ENCODE measurements around the gene VPREB1. TPM values are rescaled to one million over a fixed set of nuclear protein-coding genes. Genes with fewer than 3 reads are reported as not detected.
"Not testable (repeated sequence)": the region's sequence is repeated elsewhere in the genome, so short reads cannot be mapped to it uniquely, and the experiment has no call there.

Gene VPREB1
- total RNA-seq, 1 experiment from 2014 or later, result not detected

GRCh38 chr22:22210889-22211833 is 33.4 kb upstream of the VPREB1 start:
- no peak for DNase-seq (ENCODE audit: low read depth)
- in situ Hi-C loops (cut with HindIII; ENCODE audit: low pct_unique_long_range_greater_than_20kb, low sequenced_read_pairs), result no loop called here

- in situ Hi-C loops (cut with HindIII; ENCODE audit: low pct_unique_long_range_greater_than_20kb, low sequenced_read_pairs), result no loop called here
- DNase-seq (ENCODE audit: low read depth), result no peak
Measured at GRCh38 chr22:22213231-22213630, 31.4 kb upstream of the VPREB1 start.

- DNase-seq (ENCODE audit: low read depth), result no peak
- in situ Hi-C loops (cut with HindIII; ENCODE audit: low pct_unique_long_range_greater_than_20kb, low sequenced_read_pairs), result no loop called here
Measured at GRCh38 chr22:22214819-22215329, 29.7 kb upstream of the VPREB1 start.

- in situ Hi-C loops (cut with HindIII; ENCODE audit: low pct_unique_long_range_greater_than_20kb, low sequenced_read_pairs), result no loop called here
- DNase-seq (ENCODE audit: low read depth), result no peak
Measured at GRCh38 chr22:22215659-22216449, 28.7 kb upstream of the VPREB1 start.

- in situ Hi-C loops (cut with HindIII; ENCODE audit: low pct_unique_long_range_greater_than_20kb, low sequenced_read_pairs), result no loop called here
- DNase-seq (ENCODE audit: low read depth), result no peak
Measured at GRCh38 chr22:22216450-22216959, 28.1 kb upstream of the VPREB1 start.

GRCh38 chr22:22218302-22218701 is 26.3 kb upstream of the VPREB1 start:
- DNase-seq (ENCODE audit: low read depth), result no peak
- in situ Hi-C loops (cut with HindIII; ENCODE audit: low pct_unique_long_range_greater_than_20kb, low sequenced_read_pairs), result no loop called here

GRCh38 chr22:22219140-22219996 is 25.2 kb upstream of the VPREB1 start:
- in situ Hi-C loops (cut with HindIII; ENCODE audit: low pct_unique_long_range_greater_than_20kb, low sequenced_read_pairs), result no loop called here

GRCh38 chr22:22221043-22221442 is 23.5 kb upstream of the VPREB1 start:
- in situ Hi-C loops (cut with HindIII; ENCODE audit: low pct_unique_long_range_greater_than_20kb, low sequenced_read_pairs); DNase-seq (ENCODE audit: low read depth): not testable (repeated sequence)

More at GRCh38 chr22:22219140-22219996, 25.2 kb upstream of the VPREB1 start:
- no peak for DNase-seq (ENCODE audit: low read depth)

GRCh38 chr22:22226448-22227187 is 18.0 kb upstream of the VPREB1 start:
- DNase-seq (ENCODE audit: low read depth), result no peak
- in situ Hi-C loops (cut with HindIII; ENCODE audit: low pct_unique_long_range_greater_than_20kb, low sequenced_read_pairs), result no loop called here

GRCh38 chr22:22228421-22228820 is 16.2 kb upstream of the VPREB1 start:
- no peak for DNase-seq (ENCODE audit: low read depth)
- in situ Hi-C loops (cut with HindIII; ENCODE audit: low pct_unique_long_range_greater_than_20kb, low sequenced_read_pairs), result no loop called here

GRCh38 chr22:22228921-22229320 is 15.7 kb upstream of the VPREB1 start:
- no peak for DNase-seq (ENCODE audit: low read depth)
- in situ Hi-C loops (cut with HindIII; ENCODE audit: low pct_unique_long_range_greater_than_20kb, low sequenced_read_pairs), result no loop called here

- no peak for DNase-seq (ENCODE audit: low read depth)
- in situ Hi-C loops (cut with HindIII; ENCODE audit: low pct_unique_long_range_greater_than_20kb, low sequenced_read_pairs), result no loop called here
Measured at GRCh38 chr22:22229683-22230420, 14.7 kb upstream of the VPREB1 start.

GRCh38 chr22:22230438-22230837 is 14.1 kb upstream of the VPREB1 start:
- DNase-seq (ENCODE audit: low read depth), result no peak
- in situ Hi-C loops (cut with HindIII; ENCODE audit: low pct_unique_long_range_greater_than_20kb, low sequenced_read_pairs), result no loop called here

- in situ Hi-C loops (cut with HindIII; ENCODE audit: low pct_unique_long_range_greater_than_20kb, low sequenced_read_pairs), result no loop called here
- DNase-seq (ENCODE audit: low read depth), result no peak
Measured at GRCh38 chr22:22233081-22233480, 11.5 kb upstream of the VPREB1 start.

- DNase-seq (ENCODE audit: low read depth), result no peak
- in situ Hi-C loops (cut with HindIII; ENCODE audit: low pct_unique_long_range_greater_than_20kb, low sequenced_read_pairs), result no loop called here
Measured at GRCh38 chr22:22235558-22235957, 9.0 kb upstream of the VPREB1 start.

GRCh38 chr22:22237521-22237920 is 7.1 kb upstream of the VPREB1 start:
- DNase-seq (ENCODE audit: low read depth), result no peak
- in situ Hi-C loops (cut with HindIII; ENCODE audit: low pct_unique_long_range_greater_than_20kb, low sequenced_read_pairs), result no loop called here

Measured in Caki2 (cell line).